DMS 273 treated with DMSO at 0.1 percent for 48 hours (cell line): ENCODE measurements around the gene GGTA1.
"Not testable (repeated sequence)": the region's sequence is repeated elsewhere in the genome, so short reads cannot be mapped to it uniquely, and the experiment has no call there.

ENCODE experiments used
- DNase-seq: peaks from one replicate; lab custom pipeline; 2025; lab: John Stamatoyannopoulos, UW

GGTA1 gene

GRCh38 chr9:121458449-121458848 lies 41.2 kb downstream of the GGTA1 start:
- DNase-seq = not testable (repeated sequence)

GRCh38 chr9:121455527-121456239 lies 44.0 kb downstream of the GGTA1 start:
- no peak for DNase-seq

GRCh38 chr9:121454972-121455371 lies 44.7 kb downstream of the GGTA1 start:
- no peak for DNase-seq

GRCh38 chr9:121453232-121453892 lies 46.3 kb downstream of the GGTA1 start:
- DNase-seq = no peak

- no peak for DNase-seq
Observed at GRCh38 chr9:121452085-121452484, 47.6 kb downstream of the GGTA1 start.

GRCh38 chr9:121451586-121451985 lies 48.1 kb downstream of the GGTA1 start:
- no peak for DNase-seq

- DNase-seq = no peak
Observed at GRCh38 chr9:121450241-121450640, 49.4 kb downstream of the GGTA1 start.

- no peak for DNase-seq
Observed at GRCh38 chr9:121449786-121450185, 49.9 kb downstream of the GGTA1 start.

GRCh38 chr9:121447321-121447834 lies 52.3 kb downstream of the GGTA1 start:
- no peak for DNase-seq

GRCh38 chr9:121445986-121446385 lies 53.7 kb downstream of the GGTA1 start:
- DNase-seq = no peak

- no peak for DNase-seq
Observed at GRCh38 chr9:121443981-121444380, 55.7 kb downstream of the GGTA1 start.

GRCh38 chr9:121441165-121441564 lies 58.5 kb downstream of the GGTA1 start:
- DNase-seq = no peak

- DNase-seq = no peak
Observed at GRCh38 chr9:121439711-121440664, 59.7 kb downstream of the GGTA1 start.

- no peak for DNase-seq
Observed at GRCh38 chr9:121439016-121439415, 60.6 kb downstream of the GGTA1 start.

GRCh38 chr9:121437891-121438290 lies 61.8 kb downstream of the GGTA1 start:
- DNase-seq = no peak

- DNase-seq = not testable (repeated sequence)
Observed at GRCh38 chr9:121437046-121437445, 62.6 kb downstream of the GGTA1 start.

- no peak for DNase-seq
Observed at GRCh38 chr9:121434969-121435368, 64.7 kb downstream of the GGTA1 start.

- no peak for DNase-seq
Observed at GRCh38 chr9:121427899-121428298, 71.7 kb downstream of the GGTA1 start.

GRCh38 chr9:121424024-121424432 lies 75.6 kb downstream of the GGTA1 start:
- no peak for DNase-seq

GRCh38 chr9:121411993-121412392 lies 87.7 kb downstream of the GGTA1 start:
- DNase-seq = no peak

- DNase-seq = no peak
Observed at GRCh38 chr9:121405899-121406298, 93.7 kb downstream of the GGTA1 start.
